Upper lobe of right lung (tissue), 1 donor: ENCODE data around the gene AIP. TPM values are rescaled to one million over a fixed set of nuclear protein-coding genes. Genes with fewer than 3 reads are reported as not detected.

ENCODE experiments used
- ATAC-seq: fragments of 200-7000 bp; cut with Tn5 transposase; one replicate; pipeline ENCODE4 v1.9.1; 2020; ENCODE audit warnings: mild to moderate bottlenecking, moderate library complexity
- DNase-seq: peaks from one replicate; pipeline ENCODE4 v3.0.0-alpha.2; 2020
- H3K27ac ChIP-seq: fragments of 200-600 bp; one replicate; pipeline ENCODE4 v1.8.0; 2022
- H3K27me3 ChIP-seq: fragments of 200-600 bp; one replicate; pipeline ENCODE4 v1.8.0; 2022; ENCODE audit warnings: mild to moderate bottlenecking
- H3K36me3 ChIP-seq: fragments of 200-600 bp; one replicate; pipeline ENCODE4 v1.8.0; 2022
- H3K4me1 ChIP-seq: fragments of 200-600 bp; one replicate; pipeline ENCODE4 v1.8.0; 2022
- H3K4me3 ChIP-seq: fragments of 200-600 bp; one replicate; pipeline ENCODE4 v1.8.0; 2022; ENCODE audit warnings: mild to moderate bottlenecking
- H3K9me3 ChIP-seq: fragments of 200-600 bp; one replicate; pipeline ENCODE4 v1.8.0; 2022
- intact Hi-C: fragments of 100-400 bp; cut with DNase I; formaldehyde crosslinking; loops from one replicate; pipeline ENCODE4 v1.11.0; 2022
- total RNA-seq: library from RNA; stranded (reverse); fragmentation: NEBNext Ultra II Directional; extraction: Animal tissue kit (Norgen Biotek cat#: 25700); gene quantifications from one replicate; pipeline ENCODE4 v1.2.1, GENCODE V29; 2021
- TF ChIP-seq, protein P1 (sequence below): fragments of 200-600 bp; IDR thresholded peaks from one replicate; pipeline ENCODE4 v1.8.0; 2022; ENCODE audit warnings: antibody characterized with exemption
- donor health status: DM: no; HTN: yes; CAD: no; lungs with severe emphysema.

Gene AIP
- total RNA-seq, 1 donor from 2014 or later: 87.0 TPM

- Histone ChIP-seq H3K27ac (peak overlapping the region; percentile 94), H3K9me3 (no peaks in the 10 kb centered on the region), H3K27me3 (no peaks in the 10 kb centered on the region), H3K4me3 (peak overlapping the region; percentile 92), H3K4me1 (peaks cover 24% of the 10 kb centered on the region), H3K36me3 (peaks cover 14% of the 10 kb centered on the region)
- no peak for DNase-seq
- intact Hi-C loops: no loop called here
- TF ChIP-seq, protein P1, sequence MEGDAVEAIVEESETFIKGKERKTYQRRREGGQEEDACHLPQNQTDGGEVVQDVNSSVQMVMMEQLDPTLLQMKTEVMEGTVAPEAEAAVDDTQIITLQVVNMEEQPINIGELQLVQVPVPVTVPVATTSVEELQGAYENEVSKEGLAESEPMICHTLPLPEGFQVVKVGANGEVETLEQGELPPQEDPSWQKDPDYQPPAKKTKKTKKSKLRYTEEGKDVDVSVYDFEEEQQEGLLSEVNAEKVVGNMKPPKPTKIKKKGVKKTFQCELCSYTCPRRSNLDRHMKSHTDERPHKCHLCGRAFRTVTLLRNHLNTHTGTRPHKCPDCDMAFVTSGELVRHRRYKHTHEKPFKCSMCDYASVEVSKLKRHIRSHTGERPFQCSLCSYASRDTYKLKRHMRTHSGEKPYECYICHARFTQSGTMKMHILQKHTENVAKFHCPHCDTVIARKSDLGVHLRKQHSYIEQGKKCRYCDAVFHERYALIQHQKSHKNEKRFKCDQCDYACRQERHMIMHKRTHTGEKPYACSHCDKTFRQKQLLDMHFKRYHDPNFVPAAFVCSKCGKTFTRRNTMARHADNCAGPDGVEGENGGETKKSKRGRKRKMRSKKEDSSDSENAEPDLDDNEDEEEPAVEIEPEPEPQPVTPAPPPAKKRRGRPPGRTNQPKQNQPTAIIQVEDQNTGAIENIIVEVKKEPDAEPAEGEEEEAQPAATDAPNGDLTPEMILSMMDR: no peak
- ATAC-seq: peak; percentile 1
These were observed 40.1 kb upstream of the AIP start for GRCh38 chr11:67442504-67443404.

- Histone ChIP-seq H3K27me3 (no peaks in the 10 kb centered on the region), H3K9me3 (no peaks in the 10 kb centered on the region), H3K4me3 (no peak overlapping the region), H3K27ac (no peak overlapping the region), H3K4me1 (peaks cover 21% of the 10 kb centered on the region), H3K36me3 (peaks cover 10% of the 10 kb centered on the region)
- TF ChIP-seq, protein P1: no peak
- ATAC-seq (no peak), DNase-seq (no peak)
- intact Hi-C loops: no loop called here
These were observed 37.3 kb upstream of the AIP start for GRCh38 chr11:67445515-67445914.

GRCh38 chr11:67448220-67448609, 34.6 kb upstream of the AIP start:
- no peaks in the 10 kb centered on the region for H3K36me3 ChIP-seq
- intact Hi-C loops: no loop called here
- no peak overlapping the region for H3K4me3 ChIP-seq
- DNase-seq: no peak
- TF ChIP-seq, protein P1: no peak
- peaks cover 7% of the 10 kb centered on the region for H3K4me1 ChIP-seq
- no peak overlapping the region for H3K27ac ChIP-seq
- no peaks in the 10 kb centered on the region for H3K9me3 ChIP-seq
- no peak for ATAC-seq
- no peaks in the 10 kb centered on the region for H3K27me3 ChIP-seq

DNA sequence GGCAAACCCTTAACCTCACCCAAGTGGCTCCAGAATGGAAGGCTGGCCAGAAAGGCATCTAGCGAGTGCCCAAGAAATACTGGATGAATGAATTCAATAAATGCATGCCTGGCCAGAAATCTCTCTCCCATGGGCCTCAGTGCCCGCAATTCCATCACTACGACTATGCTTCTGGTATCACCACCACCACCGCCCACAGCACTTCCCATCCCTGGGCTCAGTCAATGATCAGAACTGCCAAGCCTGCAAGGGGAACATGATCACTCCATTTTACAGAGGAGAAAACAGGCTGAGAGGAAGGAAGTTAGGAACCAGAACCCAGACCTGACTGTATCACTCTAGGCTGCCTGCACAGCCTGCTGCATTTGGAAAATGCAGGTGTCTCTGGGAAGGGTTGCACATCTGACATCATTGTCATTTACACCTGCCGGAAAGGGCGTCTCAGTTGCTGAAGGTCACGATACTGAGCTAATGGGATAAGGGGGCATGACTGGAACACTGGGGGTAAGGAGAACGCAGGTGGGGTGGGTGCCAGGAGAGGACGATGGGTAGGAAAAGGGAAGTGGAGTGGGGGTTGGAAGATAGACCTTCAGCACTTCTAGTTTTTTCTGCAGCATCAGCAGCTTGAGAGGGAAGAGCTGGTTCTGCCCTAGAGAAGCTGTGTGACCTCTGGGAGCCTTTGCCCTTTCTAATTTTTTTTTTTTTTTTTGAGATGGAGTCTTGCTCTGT, 33.5 kb upstream of the AIP start:
- intact Hi-C loops: no loop called here
- Histone ChIP-seq H3K4me3 (no peak overlapping the region), H3K9me3 (no peaks in the 10 kb centered on the region), H3K27ac (no peak overlapping the region), H3K36me3 (no peaks in the 10 kb centered on the region), H3K27me3 (no peaks in the 10 kb centered on the region), H3K4me1 (peaks cover 7% of the 10 kb centered on the region)
- ATAC-seq (peak; percentile 51), DNase-seq (no peak)
- TF ChIP-seq, protein P1: no peak

DNA sequence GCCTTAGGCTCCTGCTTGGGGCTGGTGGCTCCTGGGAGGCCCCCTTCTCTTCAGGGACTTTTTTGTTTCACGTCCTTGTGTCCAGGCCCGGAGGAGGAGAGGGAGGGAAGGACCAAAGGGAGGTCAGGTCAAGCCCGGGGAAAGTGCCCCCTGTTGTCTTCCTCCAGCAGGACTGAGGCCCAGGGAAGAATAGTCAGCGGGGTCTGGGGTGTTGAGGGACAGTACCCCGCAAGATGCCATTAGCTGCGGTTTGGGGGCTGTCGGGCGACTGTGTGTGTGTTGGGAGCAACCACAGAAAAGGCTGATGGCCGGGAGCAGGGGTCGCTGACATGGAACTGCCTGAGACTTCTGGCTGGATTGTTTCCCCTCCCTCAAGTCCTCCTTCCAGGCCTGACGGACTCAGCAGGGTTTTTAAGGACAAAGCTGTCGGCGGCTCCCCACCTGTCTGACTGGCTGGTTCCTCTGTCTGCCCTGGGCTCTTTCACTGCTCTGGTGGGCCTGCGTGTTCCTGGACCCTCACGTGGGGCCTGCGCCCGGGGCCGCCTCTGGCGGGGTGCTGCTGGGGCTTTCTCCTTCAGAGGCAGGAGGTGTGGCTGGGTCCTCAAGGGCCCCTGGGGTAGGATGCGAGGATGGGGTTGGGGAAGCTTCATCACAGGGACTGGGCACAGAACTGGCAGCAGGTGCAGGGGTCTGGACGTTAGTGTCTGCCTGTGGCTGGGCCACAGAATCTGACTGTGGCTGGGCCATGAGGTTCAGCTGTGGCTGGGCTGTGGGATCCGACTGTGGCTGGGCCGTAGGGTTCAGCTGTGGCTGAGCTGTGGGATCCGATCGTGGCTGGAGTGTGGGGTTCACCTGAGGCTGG, 31.8 kb upstream of the AIP start:
- DNase-seq (no peak), ATAC-seq (no peak)
- no peaks in the 10 kb centered on the region for H3K27me3 ChIP-seq
- TF ChIP-seq, protein P1: no peak
- no peaks in the 10 kb centered on the region for H3K9me3 ChIP-seq
- no peak overlapping the region for H3K4me3 ChIP-seq
- intact Hi-C loops: no loop called here
- no peaks in the 10 kb centered on the region for H3K36me3 ChIP-seq
- no peaks in the 10 kb centered on the region for H3K4me1 ChIP-seq
- H3K27ac ChIP-seq: no peak overlapping the region
